A549 (cell line): ENCODE measurements around the gene CCDC14. TPM values are rescaled to one million over a fixed set of nuclear protein-coding genes. Genes with fewer than 3 reads are reported as not detected.

Source experiments
- ATAC-seq, 2 experiments: fragments of 200-7000 bp in 1 of 2; fragments of >200 bp in 1 of 2; cut with Nextera tagmentation in 1 of 2; cut with Tn5 transposase in 1 of 2; 3 replicates each; pipeline versions ENCODE4 v1.8.0 to v1.9.1; 2018 to 2020; ENCODE audit warnings: mild to moderate bottlenecking in 1 of 2, moderate library complexity in 1 of 2
- CTCF ChIA-PET: fragments of 300-600 bp; sonication (Branson Sonifier 250); formaldehyde crosslinking; extraction: SDS; loops from one replicate; lab custom pipeline; 2021; ENCODE audit warnings: antibody characterized with exemption, inconsistent platforms; lab: Yijun Ruan, JAX
- POLR2A ChIA-PET: fragments of 350-600 bp; formaldehyde crosslinking; extraction: SDS; loops from one replicate; lab custom pipeline; 2021; ENCODE audit warnings: antibody characterized with exemption, inconsistent platforms; lab: Yijun Ruan, JAX
- DNase-seq, 2 experiments: peaks; one replicate each; pipeline versions ENCODE4 v3.0.0 to v3.0.0-alpha.2; 2011 to 2016; ENCODE audit warnings: low read depth in 1 of 2, low spot score in 1 of 2
- FAIRE-seq: peaks from 2 replicates; lab custom pipeline; 2011; peaks lifted over from hg19 to GRCh38; lab: Jason Lieb, UNC
- H3K27ac ChIP-seq, 2 experiments: fragments of >200 bp; sonication (Bioruptor Twin); formaldehyde crosslinking; 3 replicates each; pipeline ENCODE4 v1.5.1; 2016 to 2017
- H3K4me1 ChIP-seq: fragments of >200 bp; sonication (Bioruptor Twin); formaldehyde crosslinking; 3 replicates; pipeline ENCODE4 v1.6.1; 2016
- H3K4me2 ChIP-seq: fragments of >200 bp; sonication (Bioruptor Twin); formaldehyde crosslinking; 3 replicates; pipeline ENCODE4 v1.6.1; 2016
- H3K4me3 ChIP-seq: fragments of >200 bp; sonication (Bioruptor Twin); formaldehyde crosslinking; 3 replicates; pipeline ENCODE4 v1.5.1; 2016
- H3K9me3 ChIP-seq: fragments of >200 bp; sonication (Bioruptor Twin); formaldehyde crosslinking; 3 replicates; pipeline ENCODE4 v1.6.1; 2016
- CEBPB ChIP-seq, 2 experiments: fragments of >200 bp in 1 of 2; sonication (Bioruptor Twin) in 1 of 2; formaldehyde crosslinking in 1 of 2; IDR thresholded peaks; 2 replicates each; pipeline ENCODE4 v1.6.1; 2012 to 2016
- EHMT2 ChIP-seq: fragments of 200-600 bp; sonication (generic); IDR thresholded peaks from 2 replicates; pipeline ENCODE4 v1.6.1; 2016; ENCODE audit warnings: antibody characterized with exemption, low read depth, mild to moderate bottlenecking, moderate library complexity
- ESRRA ChIP-seq: fragments of 150-350 bp; IDR thresholded peaks from 2 replicates; pipeline ENCODE4 v1.6.1; 2014; ENCODE audit warnings: mild to moderate bottlenecking, low read length, borderline replicate concordance
- HDAC2 ChIP-seq: fragments of 200-600 bp; sonication (generic); IDR thresholded peaks from 2 replicates; pipeline ENCODE4 v1.6.1; 2016
- HEYL ChIP-seq: fragments of 250-450 bp; sonication (Bioruptor Pico); IDR thresholded peaks from 2 replicates; pipeline ENCODE4 v1.8.0; 2021; ENCODE audit warnings: mild to moderate bottlenecking, moderate library complexity
- HOXB13 ChIP-seq: fragments of 250-450 bp; sonication (Bioruptor Pico); IDR thresholded peaks from 2 replicates; pipeline ENCODE4 v1.5.0; 2020; ENCODE audit warnings: low read depth, mild to moderate bottlenecking, moderate library complexity
- KDM1A ChIP-seq: fragments of 200-600 bp; sonication (generic); IDR thresholded peaks from 2 replicates; pipeline ENCODE4 v1.6.1; 2016; ENCODE audit warnings: low read depth, mild to moderate bottlenecking
- MAFK ChIP-seq: fragments of 450-650 bp; IDR thresholded peaks from 2 replicates; pipeline ENCODE4 v1.6.1; 2014; ENCODE audit not compliant: partially characterized antibody
- MAZ ChIP-seq: fragments of 150-350 bp; IDR thresholded peaks from 2 replicates; pipeline ENCODE4 v1.6.1; 2014; ENCODE audit warnings: antibody characterized with exemption, low read depth, low read length, borderline replicate concordance
- NFE2L2 ChIP-seq: fragments of 150-350 bp; conservative IDR thresholded peaks from 2 replicates; pipeline ENCODE4 v1.6.1; 2014; ENCODE audit warnings: low read length
- NPAS2 ChIP-seq: fragments of 250-450 bp; sonication (Bioruptor Pico); IDR thresholded peaks from 2 replicates; pipeline ENCODE4 v1.8.0; 2022; ENCODE audit warnings: mild to moderate bottlenecking, moderate library complexity, borderline replicate concordance
- NR3C1 ChIP-seq: fragments of >200 bp; sonication (Bioruptor Twin); formaldehyde crosslinking; IDR thresholded peaks from 3 replicates; pipeline ENCODE4 v1.6.1; 2017
- POLR2A ChIP-seq: IDR thresholded peaks from 2 replicates; pipeline ENCODE4 v1.6.1; 2012; ENCODE audit warnings: mild to moderate bottlenecking, low read length
- RARB ChIP-seq: fragments of 250-450 bp; sonication (Bioruptor Pico); IDR thresholded peaks from 2 replicates; pipeline ENCODE4 v1.8.0; 2021; ENCODE audit warnings: mild to moderate bottlenecking, moderate library complexity
- RFX5 ChIP-seq: fragments of 450-650 bp; IDR thresholded peaks from 2 replicates; pipeline ENCODE4 v1.7.1; 2014; ENCODE audit warnings: antibody characterized with exemption, mild to moderate bottlenecking, moderate library complexity
- TP53 ChIP-seq: fragments of 250-450 bp; sonication (Bioruptor Pico); IDR thresholded peaks from 2 replicates; pipeline ENCODE4 v1.5.0; 2021; ENCODE audit warnings: mild to moderate bottlenecking, moderate library complexity
- ZNF302 ChIP-seq: fragments of 250-450 bp; sonication (Bioruptor Pico); IDR thresholded peaks from 2 replicates; pipeline ENCODE4 v1.9.0; 2021; ENCODE audit warnings: inconsistent platforms, mild to moderate bottlenecking, moderate library complexity
- WGBS: methylation state at CpG from one replicate; pipeline ENCODE4 v1.1.6; 2017; ENCODE audit errors: missing lambda C conversion rate; 5-methylcytosine and 5-hydroxymethylcytosine counted together
- polyA plus RNA-seq, 4 experiments: library from polyadenylated mRNA; depleted of rRNA in 3 of 4; stranded (reverse); fragments of >200 nt; fragmentation: RNase III in 1 of 4; extraction: RNeasy Plus Mini Kit Qiagen cat#74134 plus additional on column Dnase treatment in 1 of 4; gene quantifications; 2 replicates in 3 of 4; 3 replicates in 1 of 4; pipeline ENCODE4 v1.2.3, GENCODE V29; 2011 to 2017
- TF ChIP-seq, protein P1 (sequence below): fragments of >200 bp; sonication (Bioruptor Twin); formaldehyde crosslinking; IDR thresholded peaks from 3 replicates; pipeline ENCODE4 v1.6.1; 2016
- TF ChIP-seq, protein P2 (sequence below): IDR thresholded peaks from 2 replicates; pipeline ENCODE4 v1.6.1; 2012
- TF ChIP-seq, protein P3 (sequence below): fragments of 250-450 bp; sonication (Bioruptor Pico); IDR thresholded peaks from 2 replicates; pipeline ENCODE4 v1.5.0; 2020; ENCODE audit warnings: low read depth, mild to moderate bottlenecking, moderate library complexity
- TF ChIP-seq, protein P4 (sequence below): fragments of 150-350 bp; IDR thresholded peaks from 2 replicates; pipeline ENCODE4 v1.6.1; 2014; ENCODE audit warnings: low read depth, mild to moderate bottlenecking, low read length
- TF ChIP-seq, protein P5 (sequence below): IDR thresholded peaks from 2 replicates; pipeline ENCODE4 v1.6.1; 2012
- TF ChIP-seq, protein P6 (sequence below): fragments of >200 bp; sonication (Bioruptor Twin); formaldehyde crosslinking; IDR thresholded peaks from 2 replicates; pipeline ENCODE4 v1.6.1; 2016
- TF ChIP-seq, protein P7 (sequence below): fragments of 250-450 bp; sonication (Bioruptor Pico); IDR thresholded peaks from 2 replicates; pipeline ENCODE4 v1.5.0; 2021; ENCODE audit warnings: mild to moderate bottlenecking, moderate library complexity, borderline replicate concordance

CCDC14 gene
- polyA plus RNA-seq, 2 of the 4 experiments (the other 2 are of a cell fraction), result 29.3 to 71.4 TPM

DNA sequence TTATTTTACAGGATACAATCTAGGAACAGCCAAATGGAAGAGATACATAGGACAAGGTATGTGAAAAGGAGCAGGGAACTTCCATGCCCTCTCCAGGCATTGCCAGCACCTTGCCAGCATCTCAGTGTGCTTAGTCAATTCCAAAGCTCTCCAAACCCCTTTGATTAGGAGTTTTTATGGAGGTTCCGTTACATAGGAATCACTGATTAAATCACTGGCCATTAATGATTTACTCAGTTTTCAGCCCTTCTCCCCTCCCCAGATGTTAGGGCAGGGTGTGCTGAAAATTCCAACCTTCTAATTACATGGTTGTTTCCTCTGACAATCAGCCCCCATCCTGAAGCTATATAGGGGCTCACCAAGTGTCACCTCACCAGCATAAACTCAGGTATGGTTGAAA is 88.4 kb downstream of the CCDC14 start:
- no peak for FAIRE-seq

DNA sequence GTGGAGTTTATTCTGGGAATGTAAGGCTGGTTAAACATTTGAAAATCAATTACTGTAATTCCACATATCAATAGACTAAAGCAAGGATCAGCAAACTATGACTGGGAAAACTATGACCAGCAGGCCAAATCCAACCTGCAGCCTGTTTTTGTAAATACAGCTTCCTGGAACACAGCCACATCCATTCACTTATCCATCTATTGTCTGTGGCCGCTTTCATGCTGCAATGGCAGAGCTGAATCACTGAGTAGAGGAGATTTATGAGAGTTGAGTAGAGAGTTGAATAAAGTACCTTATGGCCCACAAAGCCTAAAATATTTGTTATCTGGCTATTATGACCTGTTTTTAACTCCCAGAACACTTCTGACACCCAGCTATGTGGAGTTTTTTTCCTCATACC is 89.1 kb downstream of the CCDC14 start:
- H3K27ac ChIP-seq, result no peak overlapping the region
- no peak overlapping the region for H3K4me2 ChIP-seq
- POLR2A ChIA-PET, result interaction anchor here (0.6 kb wide), 1 partner anchor 143 kb away, joined by 4 read pairs; no protein-coding TSS in a partner anchor
- peaks cover 10% of the 10 kb centered on the region; the same call in 1 of the 3 replicates for H3K4me1 ChIP-seq
- no peak for FAIRE-seq
- no peak overlapping the region for H3K4me3 ChIP-seq
- no peak for ATAC-seq
- 61% methylated on average over 1 of the region's 1 CpG for WGBS
- no peaks in the 10 kb centered on the region for H3K9me3 ChIP-seq
- DNase-seq, result no peak
- CTCF ChIA-PET, result interaction anchor here (0.9 kb wide), 1 partner anchor 10 kb away, joined by 3 read pairs; no protein-coding TSS in a partner anchor
- TF ChIP-seq MAFK (no peak), RFX5 (no peak), NPAS2 (CRISPR knock-in tag) (no peak), RARB (CRISPR knock-in tag) (no peak), POLR2A (no peak), CEBPB (IDR thresholded peaks at IDR 0.05) (no peak), TP53 (no peak), ZNF302 (CRISPR knock-in tag) (no peak)
- TF ChIP-seq, protein P1, sequence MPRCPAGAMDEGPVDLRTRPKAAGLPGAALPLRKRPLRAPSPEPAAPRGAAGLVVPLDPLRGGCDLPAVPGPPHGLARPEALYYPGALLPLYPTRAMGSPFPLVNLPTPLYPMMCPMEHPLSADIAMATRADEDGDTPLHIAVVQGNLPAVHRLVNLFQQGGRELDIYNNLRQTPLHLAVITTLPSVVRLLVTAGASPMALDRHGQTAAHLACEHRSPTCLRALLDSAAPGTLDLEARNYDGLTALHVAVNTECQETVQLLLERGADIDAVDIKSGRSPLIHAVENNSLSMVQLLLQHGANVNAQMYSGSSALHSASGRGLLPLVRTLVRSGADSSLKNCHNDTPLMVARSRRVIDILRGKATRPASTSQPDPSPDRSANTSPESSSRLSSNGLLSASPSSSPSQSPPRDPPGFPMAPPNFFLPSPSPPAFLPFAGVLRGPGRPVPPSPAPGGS, result no peak

More for the DNA sequence above, 88.4 kb downstream of the CCDC14 start:
- CTCF ChIA-PET, result interaction anchor here (0.9 kb wide), 2 partner anchors 9 to 10 kb away, joined by 3 read pairs; no protein-coding TSS in a partner anchor
- POLR2A ChIA-PET, result no interaction called here
- ATAC-seq (no peak), DNase-seq (no peak)
- WGBS, result 73% methylated on average over 1 of the region's 1 CpG
- Histone ChIP-seq H3K9me3 (no peaks in the 10 kb centered on the region), H3K4me3 (no peak overlapping the region), H3K27ac (no peak overlapping the region), H3K4me2 (no peak overlapping the region), H3K4me1 (peaks cover 10% of the 10 kb centered on the region; the same call in 1 of the 3 replicates)
- TF ChIP-seq NR3C1, result no peak
- TF ChIP-seq, protein P2, sequence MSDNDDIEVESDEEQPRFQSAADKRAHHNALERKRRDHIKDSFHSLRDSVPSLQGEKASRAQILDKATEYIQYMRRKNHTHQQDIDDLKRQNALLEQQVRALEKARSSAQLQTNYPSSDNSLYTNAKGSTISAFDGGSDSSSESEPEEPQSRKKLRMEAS, result no peak
- no peak for TF ChIP-seq HEYL (CRISPR knock-in tag)
- TF ChIP-seq NFE2L2, result no peak

DNA sequence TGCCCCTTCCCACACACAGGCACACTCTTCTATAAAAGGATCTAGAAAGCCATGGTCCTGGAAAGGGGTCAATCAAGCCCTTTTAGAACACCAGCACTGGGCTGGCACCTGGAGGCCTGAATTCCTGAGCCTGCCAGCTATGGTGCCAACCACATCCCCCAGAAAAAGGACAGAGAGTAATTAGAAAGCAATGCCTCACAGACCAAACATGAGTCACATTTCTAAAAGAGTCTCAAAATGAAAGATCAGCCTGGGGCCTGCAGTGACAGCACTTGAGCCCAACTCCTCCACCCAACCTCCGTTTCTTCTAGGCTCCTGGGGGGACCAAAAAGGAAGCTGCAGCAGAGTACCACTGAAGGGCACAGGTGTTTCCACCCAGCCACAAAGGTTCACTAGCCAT is 91.0 kb downstream of the CCDC14 start:
- peaks cover 6% of the 10 kb centered on the region; the same call in 1 of the 3 replicates for H3K9me3 ChIP-seq
- ATAC-seq (no peak), DNase-seq (no peak), FAIRE-seq (no peak)
- H3K4me2 ChIP-seq, result no peak overlapping the region
- no peak overlapping the region for H3K27ac ChIP-seq
- 82% methylated on average over 1 of the region's 1 CpG for WGBS
- no peak overlapping the region for H3K4me3 ChIP-seq
- H3K4me1 ChIP-seq, result peaks cover 10% of the 10 kb centered on the region; the same call in 1 of the 3 replicates
- TF ChIP-seq MAZ (no peak), KDM1A (no peak), ESRRA (no peak), NFE2L2 (no peak), POLR2A (no peak), HDAC2 (no peak), HOXB13 (CRISPR knock-in tag) (no peak), EHMT2 (no peak)
- TF ChIP-seq, protein P3, sequence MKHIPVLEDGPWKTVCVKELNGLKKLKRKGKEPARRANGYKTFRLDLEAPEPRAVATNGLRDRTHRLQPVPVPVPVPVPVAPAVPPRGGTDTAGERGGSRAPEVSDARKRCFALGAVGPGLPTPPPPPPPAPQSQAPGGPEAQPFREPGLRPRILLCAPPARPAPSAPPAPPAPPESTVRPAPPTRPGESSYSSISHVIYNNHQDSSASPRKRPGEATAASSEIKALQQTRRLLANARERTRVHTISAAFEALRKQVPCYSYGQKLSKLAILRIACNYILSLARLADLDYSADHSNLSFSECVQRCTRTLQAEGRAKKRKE (CRISPR knock-in tag), result no peak
- TF ChIP-seq, protein P4, sequence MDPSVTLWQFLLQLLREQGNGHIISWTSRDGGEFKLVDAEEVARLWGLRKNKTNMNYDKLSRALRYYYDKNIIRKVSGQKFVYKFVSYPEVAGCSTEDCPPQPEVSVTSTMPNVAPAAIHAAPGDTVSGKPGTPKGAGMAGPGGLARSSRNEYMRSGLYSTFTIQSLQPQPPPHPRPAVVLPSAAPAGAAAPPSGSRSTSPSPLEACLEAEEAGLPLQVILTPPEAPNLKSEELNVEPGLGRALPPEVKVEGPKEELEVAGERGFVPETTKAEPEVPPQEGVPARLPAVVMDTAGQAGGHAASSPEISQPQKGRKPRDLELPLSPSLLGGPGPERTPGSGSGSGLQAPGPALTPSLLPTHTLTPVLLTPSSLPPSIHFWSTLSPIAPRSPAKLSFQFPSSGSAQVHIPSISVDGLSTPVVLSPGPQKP, result no peak
- TF ChIP-seq, protein P2, result no peak
- TF ChIP-seq, protein P5, sequence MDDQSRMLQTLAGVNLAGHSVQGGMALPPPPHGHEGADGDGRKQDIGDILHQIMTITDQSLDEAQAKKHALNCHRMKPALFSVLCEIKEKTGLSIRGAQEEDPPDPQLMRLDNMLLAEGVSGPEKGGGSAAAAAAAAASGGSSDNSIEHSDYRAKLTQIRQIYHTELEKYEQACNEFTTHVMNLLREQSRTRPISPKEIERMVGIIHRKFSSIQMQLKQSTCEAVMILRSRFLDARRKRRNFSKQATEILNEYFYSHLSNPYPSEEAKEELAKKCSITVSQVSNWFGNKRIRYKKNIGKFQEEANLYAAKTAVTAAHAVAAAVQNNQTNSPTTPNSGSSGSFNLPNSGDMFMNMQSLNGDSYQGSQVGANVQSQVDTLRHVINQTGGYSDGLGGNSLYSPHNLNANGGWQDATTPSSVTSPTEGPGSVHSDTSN, result no peak
- TF ChIP-seq, protein P6, sequence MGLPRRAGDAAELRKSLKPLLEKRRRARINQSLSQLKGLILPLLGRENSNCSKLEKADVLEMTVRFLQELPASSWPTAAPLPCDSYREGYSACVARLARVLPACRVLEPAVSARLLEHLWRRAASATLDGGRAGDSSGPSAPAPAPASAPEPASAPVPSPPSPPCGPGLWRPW, result no peak
- TF ChIP-seq, protein P7, sequence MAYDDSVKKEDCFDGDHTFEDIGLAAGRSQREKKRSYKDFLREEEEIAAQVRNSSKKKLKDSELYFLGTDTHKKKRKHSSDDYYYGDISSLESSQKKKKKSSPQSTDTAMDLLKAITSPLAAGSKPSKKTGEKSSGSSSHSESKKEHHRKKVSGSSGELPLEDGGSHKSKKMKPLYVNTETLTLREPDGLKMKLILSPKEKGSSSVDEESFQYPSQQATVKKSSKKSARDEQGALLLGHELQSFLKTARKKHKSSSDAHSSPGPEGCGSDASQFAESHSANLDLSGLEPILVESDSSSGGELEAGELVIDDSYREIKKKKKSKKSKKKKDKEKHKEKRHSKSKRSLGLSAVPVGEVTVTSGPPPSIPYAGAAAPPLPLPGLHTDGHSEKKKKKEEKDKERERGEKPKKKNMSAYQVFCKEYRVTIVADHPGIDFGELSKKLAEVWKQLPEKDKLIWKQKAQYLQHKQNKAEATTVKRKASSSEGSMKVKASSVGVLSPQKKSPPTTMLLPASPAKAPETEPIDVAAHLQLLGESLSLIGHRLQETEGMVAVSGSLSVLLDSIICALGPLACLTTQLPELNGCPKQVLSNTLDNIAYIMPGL, result no peak
- ChIA-PET CTCF (interaction anchor here (1.4 kb wide), 1 partner anchor 9 kb away, joined by 5 read pairs; no protein-coding TSS in a partner anchor), POLR2A (no interaction called here)
